Activated CD8-positive, alpha-beta memory T cell treated with anti-CD3 and anti-CD28 coated beads, Interleukin-2, amount 50 U/mL, for 24 hours (primary cell): ENCODE results near the gene JUNB.

Experiments used
- DNase-seq: peaks from one replicate; pipeline ENCODE4 v3.0.0-alpha.2; 2020; ENCODE audit errors: extremely low read depth

JUNB gene

DNA sequence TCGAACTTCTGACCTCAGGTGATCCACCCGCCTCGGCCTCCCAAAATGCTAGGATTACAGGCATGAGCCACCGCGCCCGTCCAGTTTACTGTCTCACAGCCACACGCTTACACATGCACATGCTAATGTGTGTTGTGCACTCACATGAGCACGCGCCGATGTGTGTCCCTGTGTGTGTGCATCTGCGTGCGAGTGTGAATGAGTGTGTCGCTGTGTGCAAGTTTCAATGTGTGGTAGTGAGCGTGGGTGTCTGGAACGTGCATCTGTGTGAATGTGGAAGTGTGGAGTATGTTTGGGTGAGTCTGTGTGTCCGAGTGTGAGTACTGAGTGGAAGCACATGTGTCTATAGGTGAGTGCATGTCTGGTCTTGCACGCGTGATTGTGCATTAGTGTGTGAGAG, 51.2 kb downstream of the JUNB start:
- no peak for DNase-seq
